Measurements from ENCODE around the gene ITGB4. TPM values are rescaled to one million over a fixed set of nuclear protein-coding genes. Genes with fewer than 3 reads are reported as not detected.
A peak's percentile ranks its signal among the peaks of the same experiment; 100 is the strongest.

ITGB4 gene
- total RNA-seq, 1 donor from 2014 or later: 26.4 TPM

GRCh38 chr17:75743625-75744206, 22.5 kb downstream of the ITGB4 start:
- no peaks in the 10 kb centered on the region for H3K27me3 Mint-ChIP-seq
- no peak for TF ChIP-seq CTCF (conservative IDR thresholded peaks at IDR 0.05)
- H3K4me1 Mint-ChIP-seq (ENCODE audit: unreplicated experiment): peaks cover 5% of the 10 kb centered on the region
- no peak overlapping the region for H3K4me3 Mint-ChIP-seq
- H3K27ac Mint-ChIP-seq: no peak overlapping the region
- no peak for DNase-seq (ENCODE audit: extremely low spot score, unreplicated experiment)
- no peaks in the 10 kb centered on the region for H3K9me3 Mint-ChIP-seq
- no peaks in the 10 kb centered on the region for H3K36me3 Mint-ChIP-seq

- DNase-seq (ENCODE audit: extremely low spot score, unreplicated experiment): no peak
These were observed 27.4 kb downstream of the ITGB4 start for GRCh38 chr17:75748706-75749105.

GRCh38 chr17:75749545-75750389, 28.5 kb downstream of the ITGB4 start:
- Mint-ChIP-seq H3K4me3 (no peak overlapping the region), H3K27ac (no peak overlapping the region), H3K27me3 (no peaks in the 10 kb centered on the region), H3K36me3 (no peaks in the 10 kb centered on the region), H3K9me3 (no peaks in the 10 kb centered on the region), H3K4me1 (ENCODE audit: unreplicated experiment) (peaks cover 9% of the 10 kb centered on the region)
- no peak for DNase-seq (ENCODE audit: extremely low spot score, unreplicated experiment)
- peak; percentile 96 for TF ChIP-seq CTCF (conservative IDR thresholded peaks at IDR 0.05)

More at GRCh38 chr17:75748706-75749105, 27.4 kb downstream of the ITGB4 start:
- Mint-ChIP-seq H3K4me1 (ENCODE audit: unreplicated experiment) (peaks cover 5% of the 10 kb centered on the region), H3K9me3 (no peaks in the 10 kb centered on the region), H3K4me3 (no peak overlapping the region), H3K27me3 (no peaks in the 10 kb centered on the region), H3K27ac (no peak overlapping the region), H3K36me3 (no peaks in the 10 kb centered on the region)
- no peak for TF ChIP-seq CTCF (conservative IDR thresholded peaks at IDR 0.05)

GRCh38 chr17:75750661-75751423, 29.6 kb downstream of the ITGB4 start:
- no peak for TF ChIP-seq CTCF (conservative IDR thresholded peaks at IDR 0.05)
- H3K27ac Mint-ChIP-seq: no peak overlapping the region
- H3K4me3 Mint-ChIP-seq: no peak overlapping the region
- H3K9me3 Mint-ChIP-seq: no peaks in the 10 kb centered on the region
- no peaks in the 10 kb centered on the region for H3K36me3 Mint-ChIP-seq
- H3K4me1 Mint-ChIP-seq (ENCODE audit: unreplicated experiment): peaks cover 11% of the 10 kb centered on the region
- no peaks in the 10 kb centered on the region for H3K27me3 Mint-ChIP-seq
- DNase-seq (ENCODE audit: extremely low spot score, unreplicated experiment): no peak

- H3K9me3 Mint-ChIP-seq: no peaks in the 10 kb centered on the region
- H3K27ac Mint-ChIP-seq: no peak overlapping the region
- no peak overlapping the region for H3K4me3 Mint-ChIP-seq
- no peaks in the 10 kb centered on the region for H3K36me3 Mint-ChIP-seq
- TF ChIP-seq CTCF (conservative IDR thresholded peaks at IDR 0.05): no peak
- H3K27me3 Mint-ChIP-seq: no peaks in the 10 kb centered on the region
- H3K4me1 Mint-ChIP-seq (ENCODE audit: unreplicated experiment): peaks cover 11% of the 10 kb centered on the region
- no peak for DNase-seq (ENCODE audit: extremely low spot score, unreplicated experiment)
These were observed 30.6 kb downstream of the ITGB4 start for GRCh38 chr17:75751676-75752404.
